Uterus (tissue), 4 donors: Measurements from ENCODE around the gene GATA3. TPM values are rescaled to one million over a fixed set of nuclear protein-coding genes. Genes with fewer than 3 reads are reported as not detected.

Experiments used
- DNase-seq, 2 donors: peaks; one replicate each; pipeline ENCODE4 v3.0.0-alpha.2; 2019 to 2020
- H3K27ac ChIP-seq, 2 donors: fragments of 200-600 bp; sonication (generic); 1 replicate in 1 of 2; 2 replicates in 1 of 2; pipeline ENCODE4 v1.5.1; 2016 to 2018
- H3K27me3 ChIP-seq, 2 donors: fragments of 200-600 bp; sonication (generic); one replicate each; pipeline ENCODE4 v1.5.1; 2018 to 2019; ENCODE audit warnings: control low read depth in 1 of 2
- H3K36me3 ChIP-seq, 2 donors: fragments of 200-600 bp; sonication (generic); one replicate each; pipeline ENCODE4 v1.5.1; 2019; ENCODE audit warnings: control low read depth in 1 of 2
- H3K4me1 ChIP-seq, 2 donors: fragments of 200-600 bp; sonication (generic); one replicate each; pipeline ENCODE4 v1.5.1; 2018 to 2019; ENCODE audit warnings: control low read depth in 1 of 2
- H3K4me3 ChIP-seq, 2 donors: fragments of 200-600 bp; sonication (generic); 1 replicate in 1 of 2; 2 replicates in 1 of 2; pipeline ENCODE4 v1.5.1; 2018 to 2019; ENCODE audit warnings: mild to moderate bottlenecking in 1 of 2
- H3K9me3 ChIP-seq, 2 donors: fragments of 200-600 bp; sonication (generic); one replicate each; pipeline ENCODE4 v1.5.1; 2019; ENCODE audit warnings: control low read depth in 1 of 2
- CTCF ChIP-seq, 4 experiments: fragments of 200-600 bp in 2 of 4; fragments of 450-650 bp in 2 of 4; sonication (generic) in 2 of 4; IDR thresholded peaks; one replicate each; pipeline ENCODE4 v1.5.1; 2016 to 2019; ENCODE audit warnings: antibody characterized with exemption in 4 of 4, mild to moderate bottlenecking in 2 of 4, moderate library complexity in 1 of 4
- POLR2A ChIP-seq, 2 donors: fragments of 450-650 bp; IDR thresholded peaks; one replicate each; pipeline ENCODE4 v1.6.1; 2016; ENCODE audit warnings: antibody characterized with exemption in 2 of 2, mild to moderate bottlenecking in 1 of 2, moderate library complexity in 1 of 2
- intact Hi-C: fragments of 100-400 bp; cut with DNase I; formaldehyde crosslinking; loops from one replicate; pipeline ENCODE4 v1.15.1; 2023; ENCODE audit warnings: low total_unique reads
- total RNA-seq, 4 donors: library from RNA; depleted of rRNA in 3 of 4; stranded (reverse); fragments of >200 nt in 3 of 4; gene quantifications; one replicate each; pipeline versions ENCODE4 v1.1.0 to v1.2.4, GENCODE V29; 2014 to 2023
- donor health status: DM: yes; HTN: yes; CAD: no.

Gene GATA3
- total RNA-seq, 4 donors from 2014 or later = 0.28 to 2.1 TPM; not detected in 2

- no peak for DNase-seq
- Histone ChIP-seq H3K27ac (no peak overlapping the region), H3K27me3 (peaks cover 16 to 97% of the 10 kb centered on the region in 2 donors), H3K36me3 (no peaks in the 10 kb centered on the region), H3K9me3 (no peaks in the 10 kb centered on the region), H3K4me1 (no peaks in the 10 kb centered on the region), H3K4me3 (no peak overlapping the region)
- intact Hi-C loops = no loop called here
- TF ChIP-seq CTCF (IDR thresholded peaks at IDR 0.05) (no peak), POLR2A (IDR thresholded peaks at IDR 0.05) (no peak)
Observed at GRCh38 chr10:8043569-8044306, 10.8 kb upstream of the GATA3 start.

GRCh38 chr10:8044331-8044907 lies 10.1 kb upstream of the GATA3 start:
- peaks cover 16 to 96% of the 10 kb centered on the region in 2 donors for H3K27me3 ChIP-seq
- no peaks in the 10 kb centered on the region for H3K36me3 ChIP-seq
- TF ChIP-seq CTCF (IDR thresholded peaks at IDR 0.05) = no peak
- TF ChIP-seq POLR2A (IDR thresholded peaks at IDR 0.05) = no peak
- intact Hi-C loops = no loop called here
- DNase-seq = no peak
- H3K4me3 ChIP-seq = no peak overlapping the region
- H3K9me3 ChIP-seq = no peaks in the 10 kb centered on the region
- H3K27ac ChIP-seq = no peak overlapping the region
- peaks cover 0 to 2% of the 10 kb centered on the region in 2 donors for H3K4me1 ChIP-seq

- Histone ChIP-seq H3K27ac (no peak overlapping the region), H3K9me3 (no peaks in the 10 kb centered on the region), H3K27me3 (peaks cover 20 to 89% of the 10 kb centered on the region in 2 donors), H3K4me3 (no peak overlapping the region), H3K36me3 (no peaks in the 10 kb centered on the region), H3K4me1 (peaks cover 0 to 9% of the 10 kb centered on the region in 2 donors)
- intact Hi-C loops = no loop called here
- TF ChIP-seq CTCF (IDR thresholded peaks at IDR 0.05) = no peak
- TF ChIP-seq POLR2A (IDR thresholded peaks at IDR 0.05) = no peak
- DNase-seq = no peak
Observed at GRCh38 chr10:8044908-8045725, 9.4 kb upstream of the GATA3 start.

- no peak overlapping the region for H3K4me3 ChIP-seq
- DNase-seq = no peak
- TF ChIP-seq POLR2A (IDR thresholded peaks at IDR 0.05) = no peak
- TF ChIP-seq CTCF (IDR thresholded peaks at IDR 0.05) = no peak
- H3K36me3 ChIP-seq = no peaks in the 10 kb centered on the region
- H3K9me3 ChIP-seq = no peaks in the 10 kb centered on the region
- H3K27me3 ChIP-seq = peaks cover 24 to 81% of the 10 kb centered on the region in 2 donors
- intact Hi-C loops = no loop called here
- H3K27ac ChIP-seq = no peak overlapping the region
- H3K4me1 ChIP-seq = peaks cover 0 to 17% of the 10 kb centered on the region in 2 donors
Observed at GRCh38 chr10:8045726-8046494, 8.6 kb upstream of the GATA3 start.
